ENCODE measurements around the gene CLCA2.

GRCh38 chr1:86423873-86424272 is at the start of gene CLCA2:
- TF ChIP-seq CTCF (tag by site-specific recombination; IDR thresholded peaks at IDR 0.05) (no peak), YY2 (tag by site-specific recombination; IDR thresholded peaks at IDR 0.05) (no peak), ZNF133 (tag by site-specific recombination; IDR thresholded peaks at IDR 0.05) (no peak), ZNF292 (tag by site-specific recombination; IDR thresholded peaks at IDR 0.05; ENCODE audit: borderline replicate concordance, low read depth) (no peak)
